Skeletal muscle satellite cell (primary cell): ENCODE measurements around the gene STPG3. TPM values are rescaled to one million over a fixed set of nuclear protein-coding genes. Genes with fewer than 3 reads are reported as not detected.

Source experiments
- H3K27me3 ChIP-seq: 2 replicates; pipeline ENCODE4 v1.7.0; 2013; ENCODE audit warnings: low read length; ENCODE audit not compliant: control insufficient read depth, insufficient read depth
- H3K36me3 ChIP-seq: 2 replicates; pipeline ENCODE4 v1.7.0; 2013; ENCODE audit warnings: mild to moderate bottlenecking, control low read depth, low read length; ENCODE audit not compliant: insufficient read depth
- H3K4me1 ChIP-seq: 2 replicates; pipeline ENCODE4 v1.7.0; 2013; ENCODE audit warnings: low read length; ENCODE audit not compliant: control insufficient read depth, insufficient read depth
- H3K4me2 ChIP-seq: 2 replicates; pipeline ENCODE4 v1.7.0; 2013; ENCODE audit warnings: mild to moderate bottlenecking, low read length
- H3K4me3 ChIP-seq: 2 replicates; pipeline ENCODE4 v1.7.0; 2013; ENCODE audit warnings: low read length
- H3K9ac ChIP-seq: 2 replicates; pipeline ENCODE4 v1.7.0; 2013; ENCODE audit warnings: mild to moderate bottlenecking, low read depth, low read length, moderate library complexity
- H3K9me3 ChIP-seq: replicated peaks from 2 replicates; pipeline ENCODE4 v1.7.0; 2013; ENCODE audit warnings: mild to moderate bottlenecking, control low read depth, low read length
- total RNA-seq: library from RNA; depleted of rRNA; stranded (reverse); fragments of >200 nt; gene quantifications from 2 replicates; pipeline ENCODE4 v1.2.3, GENCODE V29; 2012; rRNA removed

The STPG3 gene
- not detected in 2 replicates for total RNA-seq

GRCh38 chr9:137251194-137251461 is at the start of gene STPG3:
Gene STPG3, plus strand, starts transcription at chr9:137251286. Its CDS starts 1 bp downstream, at chr9:137251287.
- no peak within 1 kb of the TSS for H3K9ac ChIP-seq
- no peaks in the 10 kb centered on the region for H3K27me3 ChIP-seq
- H3K9me3 ChIP-seq: no peaks in the 10 kb centered on the region
- H3K4me1 ChIP-seq: peaks cover 10% of the 10 kb centered on the region
- H3K36me3 ChIP-seq: no peaks in the 10 kb centered on the region
- no peak within 1 kb of the TSS for H3K4me2 ChIP-seq
- no peak within 1 kb of the TSS for H3K4me3 ChIP-seq

DNA sequence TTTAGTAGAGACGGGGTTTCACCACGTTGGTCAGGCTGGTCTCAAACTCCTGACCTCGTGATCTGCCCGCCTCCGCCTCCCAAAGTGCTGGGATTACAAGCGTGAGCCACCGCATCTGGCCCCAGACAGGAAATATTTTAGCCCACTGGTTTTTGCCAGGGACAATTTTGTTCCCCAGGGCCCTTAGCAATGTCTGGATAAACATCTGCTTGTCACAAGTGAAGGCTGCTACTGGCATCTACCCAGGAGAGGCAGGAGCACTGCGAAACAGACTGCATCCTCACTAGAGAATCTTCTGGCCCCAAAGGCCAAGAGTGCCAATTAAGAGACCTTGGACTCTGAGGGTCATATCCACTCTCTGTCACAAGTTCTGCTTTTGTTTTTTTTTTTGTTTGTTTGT is 48.1 kb upstream of the STPG3 start:
- peaks cover 48% of the 10 kb centered on the region for H3K4me1 ChIP-seq
- H3K9ac ChIP-seq: no peak overlapping the region
- H3K27me3 ChIP-seq: no peaks in the 10 kb centered on the region
- no peak overlapping the region for H3K4me3 ChIP-seq
- H3K36me3 ChIP-seq: peaks cover 6% of the 10 kb centered on the region
- no peaks in the 10 kb centered on the region for H3K9me3 ChIP-seq
- no peak overlapping the region for H3K4me2 ChIP-seq

- Histone ChIP-seq H3K27me3 (no peaks in the 10 kb centered on the region), H3K9ac (peak overlapping the region; percentile 96), H3K9me3 (no peaks in the 10 kb centered on the region), H3K36me3 (peaks cover 6% of the 10 kb centered on the region), H3K4me1 (peaks cover 31% of the 10 kb centered on the region), H3K4me2 (peak overlapping the region; percentile 86), H3K4me3 (peak overlapping the region; percentile 97)
Observed at GRCh38 chr9:137204731-137205125, 46.4 kb upstream of the STPG3 start.

DNA sequence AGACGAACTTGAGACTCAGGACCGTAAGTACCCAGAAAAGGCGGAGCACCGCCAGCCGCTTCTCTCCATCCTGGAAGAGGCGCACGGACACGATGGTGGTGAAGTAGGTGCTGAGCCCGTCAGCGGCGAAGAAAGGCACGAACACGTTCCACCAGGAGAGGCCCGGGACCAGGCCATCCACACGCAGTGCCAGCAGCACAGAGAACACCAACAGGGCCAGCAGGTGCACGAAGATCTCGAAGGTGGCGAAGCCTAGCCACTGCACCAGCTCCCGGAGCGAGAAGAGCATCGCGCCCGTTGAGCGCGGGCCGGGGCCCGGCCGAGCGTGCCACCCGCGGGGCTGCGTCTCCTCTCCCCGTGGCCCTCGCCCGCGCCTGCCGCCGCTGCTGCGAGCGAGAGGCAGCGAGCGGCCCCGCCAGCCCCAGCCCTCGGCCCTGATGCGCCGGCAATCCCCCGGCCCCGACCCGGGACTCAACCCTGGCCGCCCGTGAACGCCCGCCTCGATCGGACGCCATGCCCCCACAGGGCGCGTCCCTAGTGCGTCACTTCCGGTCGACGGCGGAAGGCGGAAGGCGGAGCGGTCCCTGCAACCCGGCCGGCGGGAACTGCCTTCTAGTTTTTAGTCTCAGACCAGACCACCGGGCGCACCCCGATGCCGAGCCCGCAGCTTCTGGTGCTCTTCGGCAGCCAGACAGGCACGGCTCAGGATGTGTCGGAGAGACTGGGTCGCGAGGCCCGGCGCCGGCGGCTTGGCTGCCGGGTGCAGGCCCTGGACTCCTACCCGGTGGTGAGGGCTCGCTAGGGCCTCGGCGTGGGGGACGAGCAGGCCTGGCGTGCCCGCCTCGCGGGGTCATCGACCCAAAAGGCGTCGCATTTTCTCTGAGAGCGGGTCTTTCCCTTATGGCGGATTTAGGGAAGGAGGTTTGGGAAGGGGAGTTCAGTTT is 45.7 kb upstream of the STPG3 start, which contains the start of the genes NDOR1 and TMEM203:
TSS of gene NDOR1 (plus strand) at position 575 of the 944 bp plus-strand sequence. CDS start at position 653, 78 bp downstream.
TSS of gene TMEM203 (minus strand) at position 523 of the 944 bp plus-strand sequence. CDS start at position 289, 234 bp downstream.
- H3K4me1 ChIP-seq: peaks cover 31% of the 10 kb centered on the region
- peak within 1 kb of the TSS; percentile 96 for H3K9ac ChIP-seq
- H3K9me3 ChIP-seq: no peaks in the 10 kb centered on the region
- no peaks in the 10 kb centered on the region for H3K27me3 ChIP-seq
- peaks cover 6% of the 10 kb centered on the region for H3K36me3 ChIP-seq
- H3K4me3 ChIP-seq: peak within 1 kb of the TSS; percentile 97
- H3K4me2 ChIP-seq: peak within 1 kb of the TSS; percentile 86

DNA sequence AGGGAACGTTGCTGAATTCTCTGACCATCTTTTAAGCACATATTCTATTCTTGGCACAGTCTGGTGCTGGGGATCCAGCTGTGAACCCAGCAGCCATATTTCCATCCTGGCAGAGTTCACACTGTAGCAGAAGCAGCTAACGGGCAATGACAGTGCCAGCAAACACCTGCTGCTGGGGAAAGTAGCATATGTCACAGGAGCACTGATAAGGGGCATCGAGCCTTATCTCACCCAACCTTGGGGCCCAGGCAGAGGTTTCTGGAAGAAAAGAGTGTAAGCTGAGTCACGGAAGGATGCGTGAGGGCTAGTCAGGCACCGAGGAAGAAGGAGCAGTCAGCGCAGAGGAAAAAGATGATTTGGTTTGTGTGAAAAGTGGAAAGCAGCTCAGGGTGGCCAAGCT is 44.5 kb upstream of the STPG3 start:
- H3K4me2 ChIP-seq: peak overlapping the region; percentile 86

GRCh38 chr9:137211532-137211931 is 39.6 kb upstream of the STPG3 start:
- Histone ChIP-seq H3K27me3 (no peaks in the 10 kb centered on the region), H3K4me2 (no peak overlapping the region), H3K4me3 (no peak overlapping the region), H3K36me3 (peaks cover 10% of the 10 kb centered on the region), H3K4me1 (peaks cover 9% of the 10 kb centered on the region), H3K9me3 (no peaks in the 10 kb centered on the region), H3K9ac (no peak overlapping the region)

More for the DNA sequence above, 44.5 kb upstream of the STPG3 start:
- Histone ChIP-seq H3K9ac (peak overlapping the region; percentile 96), H3K36me3 (peaks cover 6% of the 10 kb centered on the region), H3K27me3 (no peaks in the 10 kb centered on the region), H3K4me3 (peak overlapping the region; percentile 97), H3K9me3 (no peaks in the 10 kb centered on the region), H3K4me1 (peaks cover 25% of the 10 kb centered on the region)

DNA sequence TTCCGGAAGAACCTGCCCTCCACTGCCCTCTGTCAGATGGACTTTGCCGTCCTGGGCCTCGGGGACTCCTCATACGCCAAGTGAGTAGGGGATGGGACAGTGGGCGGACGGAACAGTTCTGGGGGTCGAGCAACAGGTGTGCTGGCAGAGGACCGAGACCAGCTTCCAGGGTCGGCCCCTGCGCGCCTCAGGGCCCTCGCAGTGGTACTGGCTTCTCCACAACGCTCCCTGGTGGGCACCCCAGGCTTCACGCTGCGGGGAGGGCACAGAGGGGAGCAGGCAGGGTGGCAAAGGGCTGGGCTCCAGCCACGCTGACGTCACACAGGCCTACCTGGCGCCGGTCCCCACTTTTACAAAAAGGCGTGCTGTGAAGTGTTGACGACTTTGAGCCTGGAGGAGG is 38.6 kb upstream of the STPG3 start:
- peaks cover 5% of the 10 kb centered on the region for H3K36me3 ChIP-seq
- no peaks in the 10 kb centered on the region for H3K9me3 ChIP-seq
- H3K4me2 ChIP-seq: no peak overlapping the region

DNA sequence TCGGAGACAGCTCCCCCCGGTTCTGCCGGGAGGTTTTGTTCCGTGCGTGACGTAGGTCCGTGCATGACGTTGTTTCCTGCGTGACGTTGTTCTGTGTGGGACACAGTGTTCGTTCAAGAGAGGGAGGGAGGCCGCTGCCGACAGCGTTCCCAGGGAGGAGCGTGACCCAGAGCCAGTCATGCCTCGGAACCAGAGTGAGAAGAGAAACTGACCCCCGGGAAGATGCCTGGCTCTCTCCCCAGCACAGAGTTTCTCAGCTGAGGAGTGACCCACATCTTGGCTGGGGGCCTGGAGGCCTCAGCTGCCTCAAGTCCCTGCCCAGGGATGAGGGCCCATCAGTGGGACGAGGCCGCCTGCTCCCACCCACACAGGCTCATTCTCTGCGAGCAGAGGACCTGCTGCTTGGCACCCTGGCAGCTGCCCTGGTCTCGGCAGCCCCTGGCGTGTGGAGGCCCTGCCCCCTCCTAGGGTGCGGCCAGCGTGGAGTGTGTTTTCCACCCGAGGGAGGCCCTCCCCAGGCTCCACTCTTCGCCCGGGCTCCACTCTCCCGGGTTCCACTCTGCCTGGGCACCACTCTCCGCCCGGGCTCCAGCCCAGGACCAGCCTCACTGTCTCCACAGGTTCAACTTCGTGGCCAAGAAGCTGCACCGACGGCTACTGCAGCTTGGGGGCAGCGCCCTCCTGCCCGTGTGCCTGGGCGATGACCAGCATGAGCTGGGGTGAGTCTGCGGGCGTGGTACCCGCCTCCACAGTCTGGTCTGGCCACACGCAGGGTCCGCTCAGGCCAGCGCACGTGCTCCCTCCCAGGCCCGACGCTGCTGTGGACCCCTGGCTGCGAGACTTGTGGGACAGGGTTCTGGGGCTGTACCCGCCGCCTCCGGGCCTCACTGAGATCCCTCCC is 37.7 kb upstream of the STPG3 start:
- peaks cover 21% of the 10 kb centered on the region for H3K4me1 ChIP-seq
- no peak overlapping the region for H3K4me2 ChIP-seq
- H3K9me3 ChIP-seq: no peaks in the 10 kb centered on the region
- no peak overlapping the region for H3K4me3 ChIP-seq
- H3K27me3 ChIP-seq: no peaks in the 10 kb centered on the region
- peaks cover 5% of the 10 kb centered on the region for H3K36me3 ChIP-seq
- no peak overlapping the region for H3K9ac ChIP-seq

More for the DNA sequence above, 38.6 kb upstream of the STPG3 start:
- Histone ChIP-seq H3K4me1 (peaks cover 13% of the 10 kb centered on the region), H3K27me3 (no peaks in the 10 kb centered on the region), H3K9ac (no peak overlapping the region), H3K4me3 (no peak overlapping the region)

DNA sequence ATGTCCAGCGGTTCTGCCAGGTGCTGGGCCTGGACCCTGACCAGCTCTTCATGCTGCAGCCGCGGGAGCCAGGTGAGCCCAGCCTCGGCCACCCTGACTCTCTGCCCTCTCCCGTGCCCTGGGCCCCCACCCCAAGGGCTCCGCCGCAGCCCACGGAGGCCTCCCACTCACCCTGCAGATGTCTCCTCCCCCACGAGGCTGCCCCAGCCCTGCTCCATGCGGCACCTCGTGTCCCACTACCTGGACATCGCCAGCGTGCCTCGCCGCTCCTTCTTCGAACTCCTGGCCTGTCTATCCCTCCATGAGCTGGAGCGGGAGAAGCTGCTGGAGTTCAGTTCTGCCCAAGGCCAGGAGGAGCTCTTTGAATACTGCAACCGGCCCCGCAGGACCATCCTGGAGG is 36.5 kb upstream of the STPG3 start:
- peaks cover 29% of the 10 kb centered on the region for H3K4me1 ChIP-seq
- no peak overlapping the region for H3K4me3 ChIP-seq
- no peak overlapping the region for H3K4me2 ChIP-seq
- no peaks in the 10 kb centered on the region for H3K9me3 ChIP-seq
- H3K36me3 ChIP-seq: peaks cover 5% of the 10 kb centered on the region
- H3K27me3 ChIP-seq: no peaks in the 10 kb centered on the region
- H3K9ac ChIP-seq: no peak overlapping the region

- Histone ChIP-seq H3K27me3 (no peaks in the 10 kb centered on the region), H3K9ac (no peak overlapping the region), H3K4me2 (no peak overlapping the region), H3K4me1 (peaks cover 29% of the 10 kb centered on the region), H3K4me3 (no peak overlapping the region), H3K36me3 (peaks cover 5% of the 10 kb centered on the region), H3K9me3 (no peaks in the 10 kb centered on the region)
Observed at GRCh38 chr9:137215196-137215986, 35.7 kb upstream of the STPG3 start.
